ENCODE results near the gene NELFE. TPM values are rescaled to one million over a fixed set of nuclear protein-coding genes. Genes with fewer than 3 reads are reported as not detected.
A peak's percentile ranks its signal among the peaks of the same experiment; 100 is the strongest.
"Not testable (repeated sequence)": the region's sequence is repeated elsewhere in the genome, so short reads cannot be mapped to it uniquely, and the experiment has no call there.

NELFE gene
- total and polyA plus RNA-seq, 5 experiments from 2014 or later: 41.7 to 68.6 (median 55.9) TPM

- H3K9me3 Mint-ChIP-seq: no peaks in the 10 kb centered on the region
- peaks cover 0 to 2% (median 0%) of the 10 kb centered on the region in 3 donors for H3K36me3 Mint-ChIP-seq
- H3K27ac Mint-ChIP-seq: peak overlapping the region in 3 of 10 donors; percentile 28 to 69 (median 55)
- H3K4me3 Mint-ChIP-seq: no peak overlapping the region
- POLR2A ChIA-PET: no interaction called here
- peaks cover 0 to 8% (median 6%) of the 10 kb centered on the region in 5 donors for H3K27me3 Mint-ChIP-seq
- H3K4me1 Mint-ChIP-seq: peaks cover 0 to 14% (median 1%) of the 10 kb centered on the region in 4 donors
- ATAC-seq (no peak), DNase-seq (no peak)
Observed at GRCh38 chr6:31947070-31947675, 11.6 kb downstream of the NELFE start.

- H3K4me1 Mint-ChIP-seq: peaks cover 0 to 15% (median 1%) of the 10 kb centered on the region in 4 donors
- H3K9me3 Mint-ChIP-seq: no peaks in the 10 kb centered on the region
- H3K36me3 Mint-ChIP-seq: peaks cover 0 to 2% (median 0%) of the 10 kb centered on the region in 3 donors
- POLR2A ChIA-PET: no interaction called here
- DNase-seq (no peak), ATAC-seq (no peak)
- peak overlapping the region in 2 of 10 donors; percentile 15 to 59 for H3K27ac Mint-ChIP-seq
- peaks cover 0 to 9% (median 8%) of the 10 kb centered on the region in 5 donors for H3K27me3 Mint-ChIP-seq
- H3K4me3 Mint-ChIP-seq: no peak overlapping the region
Observed at GRCh38 chr6:31946370-31946885, 12.3 kb downstream of the NELFE start.

- no peaks in the 10 kb centered on the region for H3K9me3 Mint-ChIP-seq
- ATAC-seq (no peak), DNase-seq (peak in 1 of 10 donors; percentile 19)
- no peak within 1 kb of the TSS for H3K4me3 Mint-ChIP-seq
- peak within 1 kb of the TSS in 4 of 10 donors; percentile 10 to 59 (median 17) for H3K27ac Mint-ChIP-seq
- POLR2A ChIA-PET: no interaction called here
- H3K4me1 Mint-ChIP-seq: peaks cover 0 to 15% (median 1%) of the 10 kb centered on the region in 4 donors
- no peaks in the 10 kb centered on the region for H3K36me3 Mint-ChIP-seq
- H3K27me3 Mint-ChIP-seq: peaks cover 0 to 9% (median 8%) of the 10 kb centered on the region in 5 donors
Observed at GRCh38 chr6:31945507-31946369, 13.0 kb downstream of the NELFE start, which contains the start of gene CFB. CFB (plus strand) TSS chr6:31946095; CDS start chr6:31946222, 127 bp downstream.

GRCh38 chr6:31945154-31945506 lies 13.6 kb downstream of the NELFE start:
- Mint-ChIP-seq H3K36me3 (no peaks in the 10 kb centered on the region), H3K9me3 (no peaks in the 10 kb centered on the region), H3K27ac (no peak overlapping the region), H3K4me1 (peaks cover 0 to 15% (median 1%) of the 10 kb centered on the region in 4 donors), H3K27me3 (peaks cover 0 to 9% (median 8%) of the 10 kb centered on the region in 5 donors), H3K4me3 (no peak overlapping the region)
- POLR2A ChIA-PET: no interaction called here
- DNase-seq (peak in 1 of 10 donors; percentile 24), ATAC-seq (no peak)

GRCh38 chr6:31943742-31944141 lies 15.0 kb downstream of the NELFE start:
- no peak overlapping the region for H3K27ac Mint-ChIP-seq
- H3K4me3 Mint-ChIP-seq: no peak overlapping the region
- no peaks in the 10 kb centered on the region for H3K9me3 Mint-ChIP-seq
- DNase-seq: peak in 1 of 10 donors; percentile 48
- peaks cover 0 to 9% (median 8%) of the 10 kb centered on the region in 5 donors for H3K27me3 Mint-ChIP-seq
- ATAC-seq: no peak
- POLR2A ChIA-PET: no interaction called here
- peaks cover 0 to 13% (median 1%) of the 10 kb centered on the region in 4 donors for H3K4me1 Mint-ChIP-seq
- H3K36me3 Mint-ChIP-seq: no peaks in the 10 kb centered on the region

- peaks cover 0 to 9% (median 8%) of the 10 kb centered on the region in 5 donors for H3K27me3 Mint-ChIP-seq
- no peak overlapping the region for H3K4me3 Mint-ChIP-seq
- H3K9me3 Mint-ChIP-seq: no peaks in the 10 kb centered on the region
- POLR2A ChIA-PET: no interaction called here
- H3K36me3 Mint-ChIP-seq: no peaks in the 10 kb centered on the region
- ATAC-seq (no peak), DNase-seq (no peak)
- no peak overlapping the region for H3K27ac Mint-ChIP-seq
- peaks cover 0 to 5% (median 0%) of the 10 kb centered on the region in 4 donors for H3K4me1 Mint-ChIP-seq
Observed at GRCh38 chr6:31940256-31940664, 18.5 kb downstream of the NELFE start.

GRCh38 chr6:31935823-31936222 lies 22.9 kb downstream of the NELFE start:
- peak overlapping the region in 1 of 10 donors; percentile 43 for H3K27ac Mint-ChIP-seq
- no peak overlapping the region for H3K4me3 Mint-ChIP-seq
- no peaks in the 10 kb centered on the region for H3K4me1 Mint-ChIP-seq
- no peaks in the 10 kb centered on the region for H3K36me3 Mint-ChIP-seq
- ATAC-seq (no peak), DNase-seq (peak in 1 of 10 donors; percentile 14)
- H3K9me3 Mint-ChIP-seq: no peaks in the 10 kb centered on the region
- H3K27me3 Mint-ChIP-seq: peaks cover 0 to 12% (median under 1%) of the 10 kb centered on the region in 5 donors
- POLR2A ChIA-PET: interaction anchor here (0.7 kb wide), 1 partner anchor 1966 kb away, joined by 3 read pairs; no protein-coding TSS in a partner anchor

GRCh38 chr6:31935021-31935420 lies 23.8 kb downstream of the NELFE start:
- POLR2A ChIA-PET: no interaction called here
- Mint-ChIP-seq H3K9me3 (no peaks in the 10 kb centered on the region), H3K27me3 (peaks cover 0 to 12% (median 2%) of the 10 kb centered on the region in 5 donors)

GRCh38 chr6:31933537-31933936 lies 25.2 kb downstream of the NELFE start:
- peak in 1 of 10 donors; percentile 42 for DNase-seq
- POLR2A ChIA-PET: no interaction called here
- Mint-ChIP-seq H3K4me1 (no peaks in the 10 kb centered on the region), H3K9me3 (no peaks in the 10 kb centered on the region), H3K4me3 (no peak overlapping the region), H3K27me3 (peaks cover 0 to 12% (median 2%) of the 10 kb centered on the region in 5 donors), H3K36me3 (no peaks in the 10 kb centered on the region), H3K27ac (peak overlapping the region in 1 of 10 donors; percentile 31)
- ATAC-seq: no peak

More at GRCh38 chr6:31935021-31935420, 23.8 kb downstream of the NELFE start:
- no peak for ATAC-seq
- no peaks in the 10 kb centered on the region for H3K36me3 Mint-ChIP-seq
- H3K27ac Mint-ChIP-seq: no peak overlapping the region
- H3K4me3 Mint-ChIP-seq: no peak overlapping the region
- DNase-seq: peak in 1 of 10 donors; percentile 11
- H3K4me1 Mint-ChIP-seq: no peaks in the 10 kb centered on the region

- H3K27me3 Mint-ChIP-seq: peaks cover 2 to 12% (median 5%) of the 10 kb centered on the region in 5 donors
Observed at GRCh38 chr6:31932137-31932536, 26.6 kb downstream of the NELFE start.

GRCh38 chr6:31930962-31931361 lies 27.8 kb downstream of the NELFE start:
- no peak for DNase-seq
- Mint-ChIP-seq H3K4me1 (no peaks in the 10 kb centered on the region), H3K27ac (no peak overlapping the region), H3K36me3 (no peaks in the 10 kb centered on the region), H3K9me3 (no peaks in the 10 kb centered on the region), H3K27me3 (peaks cover 2 to 12% (median 5%) of the 10 kb centered on the region in 5 donors), H3K4me3 (no peak overlapping the region)
- POLR2A ChIA-PET: no interaction called here
- no peak for ATAC-seq

More at GRCh38 chr6:31932137-31932536, 26.6 kb downstream of the NELFE start:
- ATAC-seq, H3K36me3 Mint-ChIP-seq, H3K9me3 Mint-ChIP-seq, H3K4me1 Mint-ChIP-seq, H3K27ac Mint-ChIP-seq, POLR2A ChIA-PET, H3K4me3 Mint-ChIP-seq: not testable (repeated sequence)
- peak in 1 of 10 donors; percentile 38 for DNase-seq

GRCh38 chr6:31928672-31928939 lies 30.2 kb downstream of the NELFE start:
- H3K4me1 Mint-ChIP-seq: no peaks in the 10 kb centered on the region
- POLR2A ChIA-PET: interaction anchor here (1.1 kb wide), 1 partner anchor 26 kb away, joined by 3 read pairs; no protein-coding TSS in a partner anchor
- H3K4me3 Mint-ChIP-seq: no peak overlapping the region

More at GRCh38 chr6:31928672-31928939, 30.2 kb downstream of the NELFE start:
- no peak for DNase-seq
- no peak overlapping the region for H3K27ac Mint-ChIP-seq
- H3K27me3 Mint-ChIP-seq: peaks cover 2 to 8% (median 5%) of the 10 kb centered on the region in 5 donors
- no peaks in the 10 kb centered on the region for H3K36me3 Mint-ChIP-seq
- H3K9me3 Mint-ChIP-seq: no peaks in the 10 kb centered on the region
- no peak for ATAC-seq
